ENCODE measurements around the gene INSYN2B. TPM values are rescaled to one million over a fixed set of nuclear protein-coding genes. Genes with fewer than 3 reads are reported as not detected.

The INSYN2B gene
- total and polyA plus RNA-seq, 2 of the 4 experiments (the other 2 are of a cell fraction): 9.1 to 33.5 TPM

GRCh38 chr5:169840405-169840804 lies 139.9 kb downstream of the INSYN2B start:
- dilution Hi-C loops (cut with HindIII; ENCODE audit: low sequenced_read_pairs, unreplicated experiment): no loop called here
- no peak for ATAC-seq (ENCODE audit: low read depth)

More at GRCh38 chr5:169840405-169840804, 139.9 kb downstream of the INSYN2B start:
- Histone ChIP-seq H3K27me3 (ENCODE audit: control insufficient read depth, insufficient read depth, low read length) (no peaks in the 10 kb centered on the region), H3K18ac (ENCODE audit: low read depth, low read length) (no peak overlapping the region), H3K9me1 (ENCODE audit: insufficient read depth, low read length) (no peaks in the 10 kb centered on the region), H2BK20ac (ENCODE audit: low read depth, low read length) (no peak overlapping the region), H3K4me2 (ENCODE audit: low read depth, low read length) (no peak overlapping the region), H2AK9ac (replicated peaks; ENCODE audit: low read depth, low read length, poor library complexity) (no peak overlapping the region), H2AK5ac (ENCODE audit: low read depth, low read length) (no peak overlapping the region), H3K79me1 (ENCODE audit: low read depth in 1 of 2, low read length in 2 of 2) (no peaks in the 10 kb centered on the region), H3K9me3 (ENCODE audit: control insufficient read depth, insufficient read depth, low read length) (no peaks in the 10 kb centered on the region), H3K56ac (ENCODE audit: extremely low read depth, insufficient read depth, low read length) (no peak overlapping the region), H3K4me1 (ENCODE audit: control insufficient read depth, insufficient read depth, low read length) (no peaks in the 10 kb centered on the region), H4K8ac (ENCODE audit: low read depth in 2 of 2, low read length in 2 of 2) (no peak overlapping the region), H2BK120ac (ENCODE audit: low read depth, low read length) (no peak overlapping the region), H2AFZ (replicated peaks; ENCODE audit: low read length, poor library complexity) (no peak overlapping the region), H3K4me3 (ENCODE audit: insufficient read depth, low read depth, low read length) (no peak overlapping the region), H4K20me1 (ENCODE audit: insufficient read depth, low read length) (no peaks in the 10 kb centered on the region), H4K5ac (ENCODE audit: low read depth, low read length) (no peak overlapping the region), H2BK5ac (ENCODE audit: low read depth, low read length, poor library complexity, severe bottlenecking) (no peak overlapping the region), H3K14ac (replicated peaks; ENCODE audit: low read depth, low read length) (no peak overlapping the region), H3K4ac (ENCODE audit: low read depth, low read length) (no peak overlapping the region), H2BK15ac (ENCODE audit: low read depth, low read length) (no peak overlapping the region), H3K36me3 (ENCODE audit: control insufficient read depth, insufficient read depth, low read length) (no peaks in the 10 kb centered on the region), H3K23ac (ENCODE audit: low read depth, low read length) (no peak overlapping the region), H4K91ac (ENCODE audit: insufficient read depth, low read depth, low read length) (no peak overlapping the region), H3K9ac (ENCODE audit: low read depth, low read length) (no peak overlapping the region), H3K27ac (ENCODE audit: insufficient read depth, low read length) (no peak overlapping the region)
- CTCF ChIA-PET: no interaction called here
- DNase-seq: no peak
- no TSS peak for BruUV-seq (replicated peaks)
- intact Hi-C loops (cut with micrococcal nuclease) (no loop called here), in situ Hi-C loops (cut with MboI; ENCODE audit: low sequenced_read_pairs) (no loop called here)
- TF ChIP-seq MAZ (IDR thresholded peaks at IDR 0.05; ENCODE audit: borderline replicate concordance, low read depth, low read length) (no peak), CHD1 (IDR thresholded peaks at IDR 0.05; ENCODE audit: low read depth, low read length) (no peak), RCOR1 (IDR thresholded peaks at IDR 0.05; ENCODE audit: insufficient replicate concordance, low read length) (no peak), SMC3 (IDR thresholded peaks at IDR 0.05; ENCODE audit: low read depth, low read length) (no peak), RAD21 (IDR thresholded peaks at IDR 0.05; ENCODE audit: low read length) (no peak), MXI1 (IDR thresholded peaks at IDR 0.05; ENCODE audit: borderline replicate concordance, low read depth, low read length) (no peak), CEBPB (IDR thresholded peaks at IDR 0.05; ENCODE audit: low read depth, low read length) (no peak)
- POLR2A ChIA-PET (ENCODE audit: unreplicated experiment): no interaction called here
- WGBS, 2 experiments (ENCODE audit: extremely low coverage in 2 of 2, insufficient read length in 1 of 2): no CpG with 5 or more reads among the region's 3 CpGs
